BLaER1 treated with 17β-estradiol and CSF1 and Interleukin-3, amounts not matched to agents 10 nM and 100 nM (cell line): ENCODE measurements around the gene FAM162B.

Experiments used
- H3K27ac ChIP-seq, 11 experiments: shearing (Covaris generic); formaldehyde crosslinking; 2 replicates each; pipeline ENCODE4 v1.8.1; 2022
- H3K27me3 ChIP-seq, 11 experiments: shearing (Covaris generic); formaldehyde crosslinking; 2 replicates each; pipeline ENCODE4 v1.8.1; 2022
- H3K36me3 ChIP-seq, 11 experiments: shearing (Covaris generic); formaldehyde crosslinking; 2 replicates each; pipeline ENCODE4 v1.8.1; 2022
- H3K4me1 ChIP-seq, 10 experiments: shearing (Covaris generic); formaldehyde crosslinking; 2 replicates each; pipeline ENCODE4 v1.8.1; 2022
- H3K4me2 ChIP-seq, 11 experiments: shearing (Covaris generic); formaldehyde crosslinking; 2 replicates each; pipeline ENCODE4 v1.8.1; 2022
- H3K4me3 ChIP-seq, 10 experiments: shearing (Covaris generic); formaldehyde crosslinking; 2 replicates each; pipeline ENCODE4 v1.8.1; 2022
- H3K9ac ChIP-seq, 11 experiments: shearing (Covaris generic); formaldehyde crosslinking; 2 replicates each; pipeline ENCODE4 v1.8.1; 2022
- H3K9me3 ChIP-seq, 11 experiments: shearing (Covaris generic); formaldehyde crosslinking; replicated peaks in 1 of 11; 2 replicates each; pipeline ENCODE4 v1.8.1; 2022
- H4K20me1 ChIP-seq, 11 experiments: shearing (Covaris generic); formaldehyde crosslinking; 2 replicates each; pipeline ENCODE4 v1.8.1; 2022
- Cebpa-rat ChIP-seq, 11 experiments: shearing (Covaris generic); IDR thresholded peaks; 2 replicates each; pipeline ENCODE4 v1.8.1; 2022

Gene FAM162B

DNA sequence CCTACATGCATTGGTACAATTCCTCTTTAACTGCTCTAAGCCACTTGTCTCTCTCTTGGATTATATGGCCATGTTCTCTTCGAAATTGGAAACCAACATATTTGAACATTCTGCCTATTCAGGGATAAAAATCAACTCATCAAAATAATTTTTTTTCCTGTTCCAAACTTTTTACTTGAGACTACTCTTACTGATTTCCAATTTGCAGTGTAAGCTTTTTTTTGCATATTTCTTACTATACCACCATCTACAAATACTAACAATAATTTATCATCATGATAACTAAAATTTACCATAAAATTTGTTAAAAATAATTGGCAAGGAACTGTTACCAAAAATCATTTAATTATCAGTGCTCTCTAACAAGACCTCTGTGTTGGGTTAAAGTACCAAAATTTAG, 6.9 kb upstream of the FAM162B start:
- no peaks in the 10 kb centered on the region for H3K27me3 ChIP-seq
- no peaks in the 10 kb centered on the region for H3K36me3 ChIP-seq
- no peaks in the 10 kb centered on the region for H3K9me3 ChIP-seq
- no peak overlapping the region for H3K4me3 ChIP-seq
- H3K4me2 ChIP-seq = no peak overlapping the region
- no peak overlapping the region for H3K27ac ChIP-seq
- TF ChIP-seq Cebpa-rat (IDR thresholded peaks at IDR 0.05) = no peak
- H3K9ac ChIP-seq = no peak overlapping the region
- H3K4me1 ChIP-seq = no peaks in the 10 kb centered on the region
- no peaks in the 10 kb centered on the region for H4K20me1 ChIP-seq

DNA sequence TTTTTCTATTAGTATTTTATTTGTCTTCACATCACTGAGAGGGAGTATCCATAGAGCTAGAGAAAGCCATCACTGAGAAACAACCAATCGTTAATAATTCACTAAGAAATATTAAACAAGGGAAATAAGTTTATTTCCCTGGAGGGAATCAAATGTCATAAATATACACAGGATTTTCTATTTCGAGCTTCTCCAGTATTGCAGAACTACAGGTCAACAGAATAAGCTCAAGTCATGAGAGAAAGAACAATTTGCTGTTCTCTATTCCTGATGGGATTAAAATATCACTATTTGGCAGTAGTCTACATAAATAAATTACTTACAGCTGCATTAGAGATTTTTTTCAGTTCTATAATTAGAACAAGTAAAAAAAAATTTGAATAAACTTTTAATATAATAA, 2.2 kb upstream of the FAM162B start:
- Histone ChIP-seq H3K27ac (no peak overlapping the region), H3K4me2 (no peak overlapping the region), H3K4me1 (no peaks in the 10 kb centered on the region), H4K20me1 (no peaks in the 10 kb centered on the region), H3K27me3 (peaks cover 0 to 5% (median 0%) of the 10 kb centered on the region in 11 experiments; a peak in 4 of 22 replicates), H3K9ac (no peak overlapping the region), H3K36me3 (no peaks in the 10 kb centered on the region), H3K9me3 (peaks cover 15 to 22% (median 20%) of the 10 kb centered on the region in 11 experiments), H3K4me3 (no peak overlapping the region)
- no peak for TF ChIP-seq Cebpa-rat (IDR thresholded peaks at IDR 0.05)

GRCh38 chr6:116766506-116767176, 1.1 kb upstream of the FAM162B start:
- H4K20me1 ChIP-seq = no peaks in the 10 kb centered on the region
- H3K27me3 ChIP-seq = peaks cover 0 to 5% (median 0%) of the 10 kb centered on the region in 11 experiments; a peak in 4 of 22 replicates
- H3K4me3 ChIP-seq = no peak overlapping the region
- H3K9ac ChIP-seq = no peak overlapping the region
- no peak overlapping the region for H3K4me2 ChIP-seq
- TF ChIP-seq Cebpa-rat (IDR thresholded peaks at IDR 0.05) = peak in 2 of 11 experiments; percentile 40 to 43; a peak in 2 of 22 replicates
- H3K9me3 ChIP-seq = peaks cover 15 to 22% (median 20%) of the 10 kb centered on the region in 11 experiments
- H3K4me1 ChIP-seq = no peaks in the 10 kb centered on the region
- H3K27ac ChIP-seq = no peak overlapping the region
- no peaks in the 10 kb centered on the region for H3K36me3 ChIP-seq

DNA sequence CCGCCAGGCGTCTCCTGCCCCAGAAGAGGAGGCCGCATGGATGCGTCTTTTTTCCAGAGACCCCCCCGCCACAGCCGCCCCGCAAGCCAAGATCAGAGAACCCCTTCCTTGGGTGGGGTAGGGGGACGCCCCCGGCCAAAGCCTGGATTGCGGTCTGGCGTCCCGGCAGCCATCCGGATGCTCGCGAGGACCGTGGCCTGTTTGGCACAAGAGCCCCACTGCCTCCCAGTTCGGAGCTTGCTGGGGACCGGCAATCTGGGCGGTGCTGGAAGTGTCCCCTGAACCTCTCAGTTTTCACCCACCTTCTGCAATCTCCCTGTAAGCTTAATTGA, 924 bp downstream of the FAM162B start:
- Histone ChIP-seq H3K27me3 (peaks cover 0 to 5% (median 0%) of the 10 kb centered on the region in 11 experiments; a peak in 4 of 22 replicates), H3K36me3 (no peaks in the 10 kb centered on the region), H3K9ac (no peak overlapping the region), H3K9me3 (peaks cover 15 to 22% (median 20%) of the 10 kb centered on the region in 11 experiments), H3K27ac (no peak overlapping the region), H3K4me3 (no peak overlapping the region), H3K4me2 (no peak overlapping the region), H3K4me1 (no peaks in the 10 kb centered on the region), H4K20me1 (no peaks in the 10 kb centered on the region)
- TF ChIP-seq Cebpa-rat (IDR thresholded peaks at IDR 0.05) = no peak

DNA sequence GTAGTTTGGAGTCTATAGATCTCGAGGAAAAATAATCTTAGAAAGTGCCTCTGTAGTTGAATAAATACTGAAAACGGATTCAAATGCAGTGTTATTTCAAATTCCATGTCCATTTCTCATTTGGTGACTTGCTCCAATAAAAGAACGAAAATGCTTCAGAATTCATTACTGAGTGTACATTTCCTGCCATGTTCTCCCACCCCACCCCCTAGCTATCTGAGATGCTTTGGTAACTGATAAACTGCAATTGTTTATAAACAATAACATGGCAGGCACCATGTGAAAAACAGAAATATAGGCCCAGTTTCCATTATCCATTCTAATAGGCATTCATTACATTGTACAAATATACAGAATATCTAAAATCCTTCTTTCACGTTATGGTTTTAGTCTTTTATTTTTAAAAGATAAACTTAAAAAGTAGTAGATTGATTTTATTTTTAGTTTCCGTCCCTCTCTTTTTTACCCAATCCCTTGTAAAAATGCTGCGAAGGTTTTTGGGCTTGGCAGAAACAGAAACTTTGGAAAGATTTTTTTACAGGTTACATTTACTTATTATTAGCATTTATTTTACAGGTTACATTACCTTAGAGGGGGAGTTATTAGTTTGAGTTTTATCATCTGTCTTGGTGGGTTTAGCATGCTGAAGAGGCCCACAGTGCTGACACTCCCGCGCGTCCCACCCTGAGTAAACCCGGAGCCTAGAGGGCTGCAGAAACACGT, 1.5 kb downstream of the FAM162B start:
- Histone ChIP-seq H3K4me2 (no peak overlapping the region), H3K4me1 (no peaks in the 10 kb centered on the region), H3K4me3 (no peak overlapping the region), H3K9ac (no peak overlapping the region), H3K9me3 (peaks cover 15 to 22% (median 20%) of the 10 kb centered on the region in 11 experiments), H3K27me3 (peaks cover 0 to 5% (median 0%) of the 10 kb centered on the region in 11 experiments; a peak in 4 of 22 replicates), H3K36me3 (no peaks in the 10 kb centered on the region), H4K20me1 (no peaks in the 10 kb centered on the region), H3K27ac (no peak overlapping the region)
- TF ChIP-seq Cebpa-rat (IDR thresholded peaks at IDR 0.05) = no peak

DNA sequence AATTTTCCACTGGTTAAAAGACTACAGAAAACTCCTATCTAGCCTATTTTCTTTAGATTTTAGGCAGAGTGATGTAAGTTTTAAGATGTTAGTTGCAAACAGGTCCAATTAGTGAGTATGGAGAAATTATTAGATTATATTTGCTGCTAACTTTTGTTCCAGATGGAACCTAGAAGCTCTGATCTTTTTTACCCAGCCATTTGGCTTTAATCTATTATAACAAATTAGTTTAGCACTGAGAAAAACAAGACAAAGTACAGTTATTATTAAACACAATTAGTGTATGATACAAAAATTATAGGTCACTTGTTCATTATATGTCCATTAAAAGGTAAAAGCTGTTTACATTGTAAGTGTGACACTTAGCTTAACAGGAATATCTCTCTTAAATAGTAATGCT, 2.5 kb downstream of the FAM162B start:
- Histone ChIP-seq H3K36me3 (no peaks in the 10 kb centered on the region), H3K9me3 (peaks cover 15 to 22% (median 20%) of the 10 kb centered on the region in 11 experiments), H4K20me1 (no peaks in the 10 kb centered on the region), H3K4me3 (no peak overlapping the region), H3K4me2 (no peak overlapping the region), H3K4me1 (no peaks in the 10 kb centered on the region), H3K27me3 (peaks cover 0 to 5% (median 0%) of the 10 kb centered on the region in 11 experiments; a peak in 4 of 22 replicates), H3K9ac (no peak overlapping the region), H3K27ac (no peak overlapping the region)
- no peak for TF ChIP-seq Cebpa-rat (IDR thresholded peaks at IDR 0.05)

DNA sequence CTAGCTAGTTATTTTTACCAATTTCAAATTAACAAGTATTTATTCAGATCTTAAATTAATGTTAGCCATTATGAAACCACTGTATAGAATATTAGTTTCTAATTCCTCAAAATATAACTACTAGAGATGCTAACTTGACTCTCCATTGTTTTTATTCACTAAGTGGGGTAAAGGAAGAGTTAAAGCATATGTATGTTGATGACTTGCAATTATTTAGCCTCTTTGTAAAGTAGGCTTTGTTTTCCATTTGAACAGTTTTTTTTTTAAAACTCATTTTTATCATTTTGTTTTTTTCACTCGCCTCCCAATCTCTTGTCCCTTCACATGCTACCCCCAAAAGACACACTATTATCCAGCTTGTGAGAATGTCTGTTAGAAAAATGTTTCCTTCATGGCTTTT, 3.3 kb downstream of the FAM162B start:
- TF ChIP-seq Cebpa-rat (IDR thresholded peaks at IDR 0.05) = no peak
- Histone ChIP-seq H3K4me2 (no peak overlapping the region), H4K20me1 (no peaks in the 10 kb centered on the region), H3K4me1 (no peaks in the 10 kb centered on the region), H3K27ac (no peak overlapping the region), H3K9ac (no peak overlapping the region), H3K27me3 (peaks cover 0 to 5% (median 0%) of the 10 kb centered on the region in 11 experiments; a peak in 4 of 22 replicates), H3K9me3 (peaks cover 15 to 22% (median 20%) of the 10 kb centered on the region in 11 experiments), H3K36me3 (no peaks in the 10 kb centered on the region), H3K4me3 (no peak overlapping the region)

DNA sequence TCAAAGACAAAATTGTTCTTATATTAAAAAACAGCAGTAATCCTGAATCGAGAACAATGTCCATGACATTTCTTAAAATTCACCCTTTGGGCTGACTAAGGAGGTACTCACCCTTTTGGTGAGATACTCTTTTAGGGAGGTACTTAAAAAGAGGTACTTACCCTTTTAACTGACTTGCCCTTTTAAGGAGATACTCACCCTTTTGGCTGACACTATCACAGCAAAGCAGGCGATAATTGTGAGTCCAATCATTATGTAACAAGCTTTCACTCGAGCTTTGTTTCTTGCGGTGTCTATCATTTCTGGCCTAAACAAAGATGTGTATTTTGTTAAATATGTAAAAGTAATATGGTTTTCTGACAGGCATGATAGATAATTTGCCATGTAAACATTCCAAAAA, 3.7 kb downstream of the FAM162B start:
- Histone ChIP-seq H3K27me3 (peaks cover 0 to 5% (median 0%) of the 10 kb centered on the region in 11 experiments; a peak in 4 of 22 replicates), H3K36me3 (no peaks in the 10 kb centered on the region), H3K4me2 (no peak overlapping the region), H4K20me1 (no peaks in the 10 kb centered on the region), H3K4me3 (no peak overlapping the region), H3K9me3 (peaks cover 15 to 22% (median 20%) of the 10 kb centered on the region in 11 experiments), H3K9ac (no peak overlapping the region), H3K4me1 (no peaks in the 10 kb centered on the region), H3K27ac (no peak overlapping the region)
- no peak for TF ChIP-seq Cebpa-rat (IDR thresholded peaks at IDR 0.05)

- Histone ChIP-seq H3K4me1 (peaks cover 0 to 3% (median 0%) of the 10 kb centered on the region in 10 experiments; a peak in 1 of 20 replicates), H3K9me3 (peaks cover 0 to 14% (median 7%) of the 10 kb centered on the region in 11 experiments; a peak in 8 of 22 replicates), H3K4me3 (no peak overlapping the region), H3K27me3 (no peaks in the 10 kb centered on the region), H3K36me3 (no peaks in the 10 kb centered on the region), H3K4me2 (no peak overlapping the region), H4K20me1 (no peaks in the 10 kb centered on the region), H3K9ac (no peak overlapping the region), H3K27ac (no peak overlapping the region)
- no peak for TF ChIP-seq Cebpa-rat (IDR thresholded peaks at IDR 0.05)
Observed at GRCh38 chr6:116745176-116745575, 20.3 kb downstream of the FAM162B start.
